KOPT-K1 (cell line): ENCODE data around the gene PDGFC.

Experiments
- H3K27ac ChIP-seq: fragments of 200-600 bp; sonication (generic); 2 replicates; pipeline ENCODE4 v1.5.1; 2016; ENCODE audit warnings: antibody characterized with exemption, mild to moderate bottlenecking, low read depth, low read length; ENCODE audit not compliant: poor library complexity, severe bottlenecking
- H3K36me3 ChIP-seq: fragments of 200-600 bp; sonication (generic); 2 replicates; pipeline ENCODE4 v1.5.1; 2017; ENCODE audit warnings: antibody characterized with exemption, mild to moderate bottlenecking, low read length, moderate library complexity; ENCODE audit not compliant: insufficient read depth
- H3K9me3 ChIP-seq: fragments of 200-600 bp; sonication (generic); 2 replicates; pipeline ENCODE4 v1.5.1; 2017; ENCODE audit warnings: antibody characterized with exemption, low read length, mild to moderate bottlenecking; ENCODE audit not compliant: insufficient read depth, poor library complexity, severe bottlenecking

The PDGFC gene

DNA sequence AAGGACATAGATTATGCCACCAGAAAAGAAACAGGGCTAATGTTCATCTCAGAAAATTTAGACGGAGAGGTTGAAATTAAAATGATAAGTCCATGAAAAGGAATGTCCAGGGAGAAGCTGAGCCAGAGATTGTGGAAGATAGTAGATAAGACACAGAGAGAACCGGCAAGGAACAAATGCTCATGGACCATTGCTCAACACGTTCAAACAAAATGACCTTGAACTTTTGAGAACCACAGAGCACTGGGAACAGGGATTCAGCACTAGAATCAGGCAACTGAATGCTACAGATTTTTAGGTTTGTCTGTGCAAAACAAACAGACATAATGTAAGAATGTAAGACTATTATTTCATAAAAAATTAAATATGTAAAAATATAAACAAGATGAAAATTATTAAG lies 206.3 kb downstream of the PDGFC start:
- Histone ChIP-seq H3K36me3 (no peaks in the 10 kb centered on the region), H3K27ac (no peak overlapping the region), H3K9me3 (no peaks in the 10 kb centered on the region)

DNA sequence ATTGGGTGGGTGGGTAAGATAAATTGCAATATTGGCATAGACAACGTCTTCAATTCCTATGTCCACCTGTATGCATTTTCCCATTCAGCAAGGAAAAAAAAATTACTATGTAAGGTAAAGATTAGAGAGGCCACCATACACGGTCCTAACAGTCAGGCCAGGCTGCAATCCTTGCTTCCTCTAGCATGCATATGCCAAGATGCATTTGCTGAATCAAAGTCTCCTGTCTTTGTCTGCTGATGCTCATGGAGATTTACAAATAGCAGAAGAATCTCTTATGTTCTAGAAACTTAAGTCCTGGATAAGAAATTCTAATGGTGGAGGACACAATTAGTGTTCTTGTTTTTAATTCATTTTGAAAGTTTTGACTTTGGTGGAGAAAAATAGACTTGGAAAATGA lies 206.8 kb downstream of the PDGFC start:
- no peaks in the 10 kb centered on the region for H3K36me3 ChIP-seq
- H3K27ac ChIP-seq: no peak overlapping the region
- H3K9me3 ChIP-seq: no peaks in the 10 kb centered on the region

DNA sequence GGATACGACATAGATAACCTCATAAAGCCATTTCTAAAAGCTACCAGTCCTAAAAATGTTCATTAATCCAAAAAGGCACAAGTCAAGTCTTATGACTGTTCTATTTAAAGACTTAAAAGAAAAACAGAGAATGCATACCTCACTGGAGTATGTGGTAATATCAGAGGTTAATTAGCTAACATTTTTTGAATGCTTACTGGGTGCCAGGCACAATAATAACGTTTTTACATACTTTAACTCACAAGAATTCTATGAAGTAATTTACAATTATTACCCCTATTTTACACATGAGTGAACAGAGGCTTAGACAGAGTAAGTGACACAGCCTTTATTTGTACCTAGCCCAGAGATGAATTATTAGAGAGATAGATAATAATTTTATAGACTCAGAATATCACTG lies 207.5 kb downstream of the PDGFC start:
- no peaks in the 10 kb centered on the region for H3K36me3 ChIP-seq
- H3K9me3 ChIP-seq: no peaks in the 10 kb centered on the region
- H3K27ac ChIP-seq: no peak overlapping the region

DNA sequence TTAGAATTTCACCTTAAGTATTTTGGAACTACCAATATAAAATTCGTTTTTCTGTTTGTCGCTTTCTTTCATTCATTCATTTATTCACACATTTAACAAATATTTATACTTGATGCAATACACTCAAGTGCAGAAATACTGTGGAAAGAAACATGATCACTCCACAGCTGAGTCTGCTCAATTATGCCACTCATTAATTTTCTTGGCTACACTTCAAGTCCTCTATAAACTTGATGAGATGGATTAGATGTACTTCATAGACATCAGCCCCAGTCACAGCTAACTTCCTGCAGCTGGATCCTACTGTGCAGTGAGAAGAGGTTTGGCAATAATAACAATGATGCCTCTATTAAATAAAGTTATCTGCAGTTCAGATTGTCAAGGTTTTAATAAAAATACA lies 208.1 kb downstream of the PDGFC start:
- Histone ChIP-seq H3K36me3 (no peaks in the 10 kb centered on the region), H3K27ac (no peak overlapping the region), H3K9me3 (no peaks in the 10 kb centered on the region)

DNA sequence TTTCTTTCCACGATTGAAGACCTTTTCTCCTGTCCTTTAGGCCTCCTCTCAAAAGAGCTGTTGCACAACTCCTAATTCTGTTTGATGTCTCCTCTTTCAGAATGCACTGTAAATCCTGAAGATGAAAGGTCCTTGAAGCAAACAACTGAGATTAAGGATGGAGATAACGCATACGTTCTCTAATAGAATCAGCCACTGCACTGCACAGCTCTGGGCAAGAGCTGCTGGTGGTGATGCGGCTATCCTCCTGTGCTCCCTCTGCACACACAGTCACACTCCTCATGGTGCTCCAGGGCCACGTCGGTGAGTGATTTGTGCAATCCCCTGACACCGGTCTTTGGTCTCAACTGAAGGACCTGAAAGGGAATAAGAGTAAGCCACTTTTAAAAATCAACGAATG lies 208.7 kb downstream of the PDGFC start:
- no peaks in the 10 kb centered on the region for H3K9me3 ChIP-seq
- H3K36me3 ChIP-seq: no peaks in the 10 kb centered on the region
- no peak overlapping the region for H3K27ac ChIP-seq

DNA sequence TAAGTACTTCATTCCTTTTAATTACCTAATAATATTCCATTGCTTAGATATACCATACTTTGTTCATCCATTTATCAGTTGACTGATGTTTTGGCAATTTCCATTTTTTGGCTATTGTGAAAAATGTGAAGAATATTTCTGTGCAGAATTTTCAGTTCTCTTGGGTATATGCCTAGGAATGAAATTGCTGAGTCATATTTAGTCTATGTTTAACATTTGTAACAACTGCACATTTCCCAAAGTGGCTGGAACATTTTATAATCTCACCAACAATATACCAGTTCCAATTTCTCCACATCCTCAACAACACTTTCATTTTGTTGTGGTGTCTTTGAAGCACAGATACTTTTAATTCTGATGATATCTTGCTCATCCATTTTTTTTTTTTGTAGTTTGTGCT lies 215.5 kb downstream of the PDGFC start:
- H3K9me3 ChIP-seq: no peaks in the 10 kb centered on the region
- no peak overlapping the region for H3K27ac ChIP-seq
- no peaks in the 10 kb centered on the region for H3K36me3 ChIP-seq

DNA sequence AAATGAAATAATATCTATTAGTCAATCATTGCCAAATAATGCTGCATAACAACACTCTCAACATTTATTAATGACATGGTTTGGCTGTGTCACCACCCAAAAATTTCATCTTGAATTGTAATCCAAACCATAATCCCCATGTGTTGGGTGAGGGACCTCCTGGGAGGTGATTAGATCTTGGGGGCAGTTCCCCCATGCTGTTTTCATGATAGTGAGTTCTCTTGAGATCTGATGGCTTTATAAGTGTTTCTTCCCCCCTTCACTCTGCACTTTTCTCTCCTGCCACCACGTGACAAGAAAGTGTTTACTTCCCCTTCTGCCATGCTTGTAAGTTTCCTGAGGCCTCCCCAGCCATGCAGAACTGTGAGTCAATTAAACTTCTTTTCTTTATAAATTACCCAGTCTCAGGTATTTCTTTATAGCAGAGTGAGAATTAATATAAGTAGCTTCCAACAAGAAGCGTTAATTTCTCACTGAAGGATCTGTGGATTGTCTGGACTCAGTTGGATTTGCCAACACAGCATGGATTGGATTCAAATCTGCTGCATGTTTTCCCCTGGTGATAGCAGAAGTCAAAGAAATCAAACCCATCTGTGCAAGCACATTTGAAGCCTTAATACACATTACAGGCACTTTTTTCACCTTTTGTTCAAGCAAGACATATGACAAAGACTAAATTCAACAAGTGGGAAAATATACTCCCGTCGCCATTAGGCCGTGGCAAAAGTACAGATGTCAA lies 216.6 kb downstream of the PDGFC start:
- Histone ChIP-seq H3K27ac (no peak overlapping the region), H3K36me3 (no peaks in the 10 kb centered on the region), H3K9me3 (no peaks in the 10 kb centered on the region)

DNA sequence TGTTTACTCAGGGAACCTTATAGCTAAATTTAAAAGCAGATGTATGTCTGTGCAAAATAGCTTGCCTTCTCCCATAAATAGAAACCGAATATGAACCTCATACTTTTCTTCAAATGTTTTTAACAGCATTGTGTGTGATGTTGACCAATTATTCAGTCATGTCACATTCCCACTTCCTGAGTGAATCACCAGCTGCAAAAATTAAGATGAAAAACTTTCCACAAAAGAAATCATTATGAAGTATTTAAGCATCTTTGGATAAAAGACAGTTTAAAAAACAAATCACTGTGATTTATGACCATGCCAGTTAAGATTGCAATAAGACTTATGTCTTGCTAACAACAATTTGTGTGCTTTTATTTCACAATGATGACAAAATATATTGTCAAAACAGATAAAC lies 220.1 kb downstream of the PDGFC start:
- no peaks in the 10 kb centered on the region for H3K36me3 ChIP-seq
- no peaks in the 10 kb centered on the region for H3K9me3 ChIP-seq
- H3K27ac ChIP-seq: no peak overlapping the region

DNA sequence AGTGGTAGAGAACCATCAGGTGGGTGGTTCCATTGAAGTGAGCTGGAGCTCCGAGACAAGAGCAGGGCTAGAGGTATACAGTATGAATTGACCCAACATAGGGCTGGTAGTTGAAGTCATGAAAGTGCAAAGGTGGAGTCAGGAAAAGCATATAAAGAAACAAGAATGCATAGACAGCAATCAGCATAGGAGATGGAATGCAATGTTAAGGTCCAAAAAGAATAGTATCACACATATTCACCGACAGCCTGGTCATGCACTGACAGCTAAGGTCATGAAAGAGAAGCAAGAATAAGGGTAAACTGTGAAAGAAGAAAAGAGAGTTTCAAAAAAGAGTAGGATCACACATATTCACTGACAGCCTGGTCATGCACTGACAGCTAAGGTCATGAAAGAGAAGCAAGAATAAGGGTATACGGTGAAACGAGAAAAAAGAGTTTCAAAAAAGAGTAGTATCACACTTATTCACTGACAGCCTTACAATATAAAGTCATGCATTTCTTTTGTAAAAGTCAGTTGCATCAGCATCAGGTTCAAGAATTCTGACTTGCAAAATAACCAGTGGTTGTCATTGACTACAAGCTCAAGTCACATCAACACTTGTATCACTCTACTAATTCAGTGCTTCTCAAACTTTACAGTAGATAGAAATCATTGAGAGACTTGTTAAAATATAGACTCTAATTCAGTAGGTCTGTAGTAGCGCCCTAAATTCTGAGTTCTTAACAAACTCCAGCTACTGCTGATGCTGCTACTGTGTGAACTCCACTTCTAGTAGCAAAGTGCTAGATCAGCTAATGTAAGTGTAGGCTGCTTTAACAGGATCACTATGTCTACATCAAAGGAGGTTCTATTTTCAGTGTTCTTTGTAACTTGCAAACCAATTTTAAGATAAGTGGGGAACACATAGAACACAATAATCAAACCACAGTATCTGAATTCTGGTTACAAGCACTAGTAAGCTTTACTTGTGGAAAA lies 221.9 kb downstream of the PDGFC start:
- no peak overlapping the region for H3K27ac ChIP-seq
- no peaks in the 10 kb centered on the region for H3K9me3 ChIP-seq
- H3K36me3 ChIP-seq: no peaks in the 10 kb centered on the region

DNA sequence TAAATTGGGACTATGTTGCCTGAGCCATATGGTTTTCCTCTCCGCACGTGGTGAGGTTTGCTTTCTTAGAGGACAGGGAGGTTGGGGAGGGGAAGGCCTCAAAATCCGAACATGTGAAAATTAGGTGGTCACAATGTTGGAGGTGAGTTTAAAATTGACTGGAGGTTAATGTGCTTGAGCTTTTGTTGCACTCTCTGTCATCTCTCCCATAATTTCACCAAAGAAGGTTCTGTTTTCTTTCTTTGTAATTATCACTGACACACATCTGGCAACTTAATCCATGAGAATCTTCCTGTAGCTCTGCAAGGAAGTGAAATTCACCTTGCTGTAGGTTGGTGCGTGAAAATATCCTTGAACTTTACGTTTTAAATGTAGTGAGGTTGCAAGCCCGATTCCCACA lies 225.5 kb downstream of the PDGFC start:
- H3K9me3 ChIP-seq: no peaks in the 10 kb centered on the region
- no peak overlapping the region for H3K27ac ChIP-seq
- H3K36me3 ChIP-seq: no peaks in the 10 kb centered on the region

DNA sequence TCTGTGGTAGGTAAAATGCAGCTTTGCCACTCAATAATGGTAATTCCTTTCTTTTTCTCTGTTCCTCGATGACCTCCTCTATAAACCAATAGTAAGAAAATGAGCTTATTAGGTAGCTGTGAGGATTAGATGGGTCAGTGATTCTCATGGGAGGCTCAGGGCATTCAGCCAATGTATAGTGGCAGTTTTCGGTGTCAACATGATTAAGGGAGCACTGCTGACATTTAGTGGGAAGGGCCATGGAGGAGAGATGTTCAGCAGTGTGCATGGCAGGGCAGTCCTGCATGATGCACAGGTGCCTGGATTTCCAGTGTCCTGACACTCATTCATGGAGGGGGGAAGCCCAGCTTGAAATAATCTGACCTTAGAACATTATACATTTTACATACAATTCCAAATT lies 232.8 kb downstream of the PDGFC start:
- no peaks in the 10 kb centered on the region for H3K36me3 ChIP-seq
- no peak overlapping the region for H3K27ac ChIP-seq
- H3K9me3 ChIP-seq: no peaks in the 10 kb centered on the region

DNA sequence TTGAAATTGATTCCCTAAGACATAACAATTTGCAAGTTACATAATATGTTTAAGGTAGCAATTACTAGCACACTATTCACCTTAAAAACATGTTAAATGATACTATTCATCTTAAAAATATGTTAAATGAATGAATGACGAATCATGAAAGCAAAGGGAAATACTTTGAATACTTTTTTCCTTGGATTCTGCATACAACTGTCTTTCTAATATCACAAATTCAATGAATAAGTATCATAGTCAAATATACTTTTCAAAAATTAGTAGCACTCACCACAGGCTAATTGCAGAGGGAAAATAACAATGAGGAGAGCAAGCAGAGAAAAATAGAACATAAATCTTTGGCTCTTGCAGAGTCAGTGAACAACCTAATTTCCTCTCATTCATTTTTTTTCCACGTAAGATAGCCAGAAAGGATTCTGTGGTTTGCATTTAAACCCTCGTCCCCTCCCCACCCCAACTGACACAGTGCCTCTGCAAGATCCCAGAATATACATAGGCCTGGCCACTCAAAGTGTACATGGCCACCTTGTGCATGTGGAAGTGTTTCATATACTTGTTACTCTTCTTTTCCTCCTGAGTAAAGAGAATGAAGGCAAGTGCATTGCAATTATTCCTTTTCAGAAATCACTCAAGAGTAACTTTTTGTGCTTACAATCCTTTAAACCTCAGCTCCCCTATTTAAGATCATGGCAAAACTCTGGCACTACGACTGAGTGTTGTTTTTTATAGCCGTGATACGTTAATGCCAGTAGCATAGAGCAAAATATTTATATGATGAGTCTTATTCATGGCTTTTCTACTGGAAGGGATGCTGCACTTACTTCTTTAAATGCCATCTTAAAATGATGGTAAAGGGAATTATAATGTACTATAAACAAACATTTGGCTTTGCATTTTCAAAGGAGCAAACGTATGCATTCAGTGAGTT lies 236.4 kb downstream of the PDGFC start:
- Histone ChIP-seq H3K9me3 (peaks cover 7% of the 10 kb centered on the region), H3K27ac (no peak overlapping the region)

DNA sequence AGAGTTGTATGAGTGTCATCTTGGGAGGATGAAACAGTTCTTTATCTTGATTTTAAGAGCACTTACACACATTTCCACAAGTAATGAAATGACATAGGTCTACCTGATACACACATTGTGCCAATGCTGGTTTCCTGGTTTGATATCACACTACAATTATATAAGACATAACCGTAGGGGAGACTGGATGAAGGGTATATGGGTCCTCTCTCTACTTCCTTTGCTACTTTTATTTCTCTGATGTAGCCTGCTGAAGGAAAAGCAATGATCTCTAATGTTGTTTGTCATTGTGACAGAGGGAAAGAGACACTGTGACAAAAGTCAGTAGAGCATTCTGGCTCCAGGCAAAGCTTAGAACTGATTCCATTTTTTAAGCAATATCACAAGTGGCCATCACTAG lies 238.0 kb downstream of the PDGFC start:
- H3K9me3 ChIP-seq: peaks cover 7% of the 10 kb centered on the region
- H3K36me3 ChIP-seq: no peaks in the 10 kb centered on the region
- no peak overlapping the region for H3K27ac ChIP-seq

More for the DNA sequence above, 236.4 kb downstream of the PDGFC start:
- no peaks in the 10 kb centered on the region for H3K36me3 ChIP-seq

DNA sequence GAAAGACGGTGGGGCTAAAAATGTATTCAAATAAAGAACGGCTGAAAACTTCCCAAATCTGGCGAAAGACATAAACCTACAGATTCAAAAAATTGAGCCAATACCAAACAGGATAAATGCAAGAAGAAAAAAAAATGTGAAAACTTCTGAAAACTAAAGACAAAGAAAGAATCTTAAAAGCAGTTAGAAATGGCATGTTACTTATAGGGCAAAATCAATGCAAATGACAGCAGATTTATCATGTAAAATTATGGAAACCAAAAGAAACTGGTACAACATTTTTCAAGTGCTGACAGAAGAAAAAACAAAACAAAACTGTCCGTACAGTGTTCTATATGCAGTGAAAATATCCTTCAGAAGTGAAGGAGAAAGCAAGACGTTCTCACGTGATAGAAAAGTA lies 239.0 kb downstream of the PDGFC start:
- no peak overlapping the region for H3K27ac ChIP-seq
- peaks cover 7% of the 10 kb centered on the region for H3K9me3 ChIP-seq
- no peaks in the 10 kb centered on the region for H3K36me3 ChIP-seq

DNA sequence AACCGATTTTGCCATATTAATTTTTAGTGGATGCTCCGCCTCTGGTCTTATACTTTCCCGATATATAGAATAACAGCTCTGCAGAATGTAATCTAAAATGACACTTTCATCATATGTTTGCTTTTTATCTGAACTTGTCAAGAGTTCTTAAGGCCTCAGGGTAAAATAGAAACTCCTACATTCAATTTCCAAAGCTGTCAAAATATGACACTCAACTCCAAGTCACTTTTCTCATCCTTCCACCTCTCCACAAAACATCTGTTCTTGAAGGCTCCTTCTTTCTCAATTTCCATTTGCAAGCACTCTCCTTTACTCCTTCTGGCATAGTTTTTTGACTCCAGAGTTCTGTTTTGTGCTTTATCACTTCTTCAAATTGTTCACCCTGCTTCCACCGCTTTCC lies 242.2 kb downstream of the PDGFC start:
- H3K27ac ChIP-seq: no peak overlapping the region
- H3K36me3 ChIP-seq: no peaks in the 10 kb centered on the region
- H3K9me3 ChIP-seq: peaks cover 11% of the 10 kb centered on the region
